A673 (cell line): ENCODE results near the gene BTG4. TPM values are rescaled to one million over a fixed set of nuclear protein-coding genes. Genes with fewer than 3 reads are reported as not detected.

Experiments used
- BruUV-seq: library from RNA; stranded (reverse); fragments of 400-500 nt; replicated peaks from 2 replicates; lab custom pipeline; 2021; lab: Mats Ljungman, UMichigan
- CTCF ChIA-PET: fragments of 300-600 bp; sonication (Branson Sonifier 250); formaldehyde crosslinking; loops from one replicate; lab custom pipeline; 2022; ENCODE audit warnings: antibody characterized with exemption; lab: Charles Lee
- POLR2A ChIA-PET: fragments of 300-600 bp; sonication (Branson Sonifier 250); formaldehyde crosslinking; loops from one replicate; lab custom pipeline; 2022; ENCODE audit warnings: antibody characterized with exemption; ENCODE audit not compliant: low non-redundant PET; lab: Charles Lee
- DNase-seq: peaks from one replicate; pipeline ENCODE4 v3.0.0-alpha.2; 2015; ENCODE audit warnings: low spot score
- H3K27ac ChIP-seq: fragments of 200-600 bp; sonication (generic); 2 replicates; pipeline ENCODE4 v1.5.1; 2016; ENCODE audit warnings: mixed run types, low read depth, mild to moderate bottlenecking, mixed read lengths, antibody characterized with exemption, low read length; ENCODE audit not compliant: poor library complexity, severe bottlenecking
- H3K27me3 ChIP-seq: fragments of 200-600 bp; sonication (generic); replicated peaks from 2 replicates; pipeline ENCODE4 v1.6.1; 2017; ENCODE audit warnings: mixed run types, low read depth, mild to moderate bottlenecking, mixed read lengths, antibody characterized with exemption, low read length; ENCODE audit not compliant: insufficient read depth, poor library complexity
- H3K36me3 ChIP-seq: fragments of 200-600 bp; sonication (generic); 2 replicates; pipeline ENCODE4 v1.6.1; 2016; ENCODE audit warnings: mixed run types, mild to moderate bottlenecking, mixed read lengths, antibody characterized with exemption, low read length; ENCODE audit not compliant: insufficient read depth, poor library complexity, severe bottlenecking
- H3K4me1 ChIP-seq: fragments of 200-600 bp; sonication (generic); 2 replicates; pipeline ENCODE4 v1.6.1; 2017; ENCODE audit warnings: mixed run types, mild to moderate bottlenecking, mixed read lengths, antibody characterized with exemption, low read length; ENCODE audit not compliant: insufficient read depth, poor library complexity, severe bottlenecking
- H3K4me3 ChIP-seq: fragments of 200-600 bp; sonication (generic); 2 replicates; pipeline ENCODE4 v1.5.1; 2016; ENCODE audit warnings: low read depth, mixed run types, mild to moderate bottlenecking, mixed read lengths, low read length; ENCODE audit not compliant: poor library complexity, severe bottlenecking
- H3K9me3 ChIP-seq: fragments of 200-600 bp; sonication (generic); 2 replicates; pipeline ENCODE4 v1.6.1; 2016; ENCODE audit warnings: mixed run types, low read depth, mild to moderate bottlenecking, mixed read lengths, antibody characterized with exemption, low read length; ENCODE audit not compliant: poor library complexity, severe bottlenecking
- EZH2 ChIP-seq: fragments of 200-600 bp; sonication (generic); IDR thresholded peaks from 2 replicates; pipeline ENCODE4 v1.6.1; 2017; ENCODE audit warnings: borderline replicate concordance, low read depth, mild to moderate bottlenecking, mixed read lengths, antibody characterized with exemption, low read length; ENCODE audit not compliant: poor library complexity, severe bottlenecking
- intact Hi-C: fragments of 100-400 bp; cut with micrococcal nuclease; formaldehyde crosslinking; loops from one replicate; pipeline ENCODE4 v1.10.0; 2022; ENCODE audit not compliant: unreplicated experiment
- total RNA-seq: library from RNA; stranded (reverse); gene quantifications from 2 replicates; pipeline ENCODE4 v1.2.3, GENCODE V29; 2021
- TF ChIP-seq, protein P1 (sequence below): fragments of 300-800, 200-600 bp; sonication (generic); conservative IDR thresholded peaks from 2 replicates; pipeline ENCODE4 v1.5.1; 2017; ENCODE audit warnings: low read depth, mild to moderate bottlenecking, antibody characterized with exemption, low read length, moderate library complexity, mixed read lengths

BTG4 gene
- total RNA-seq, 1 experiment from 2014 or later = not detected

DNA sequence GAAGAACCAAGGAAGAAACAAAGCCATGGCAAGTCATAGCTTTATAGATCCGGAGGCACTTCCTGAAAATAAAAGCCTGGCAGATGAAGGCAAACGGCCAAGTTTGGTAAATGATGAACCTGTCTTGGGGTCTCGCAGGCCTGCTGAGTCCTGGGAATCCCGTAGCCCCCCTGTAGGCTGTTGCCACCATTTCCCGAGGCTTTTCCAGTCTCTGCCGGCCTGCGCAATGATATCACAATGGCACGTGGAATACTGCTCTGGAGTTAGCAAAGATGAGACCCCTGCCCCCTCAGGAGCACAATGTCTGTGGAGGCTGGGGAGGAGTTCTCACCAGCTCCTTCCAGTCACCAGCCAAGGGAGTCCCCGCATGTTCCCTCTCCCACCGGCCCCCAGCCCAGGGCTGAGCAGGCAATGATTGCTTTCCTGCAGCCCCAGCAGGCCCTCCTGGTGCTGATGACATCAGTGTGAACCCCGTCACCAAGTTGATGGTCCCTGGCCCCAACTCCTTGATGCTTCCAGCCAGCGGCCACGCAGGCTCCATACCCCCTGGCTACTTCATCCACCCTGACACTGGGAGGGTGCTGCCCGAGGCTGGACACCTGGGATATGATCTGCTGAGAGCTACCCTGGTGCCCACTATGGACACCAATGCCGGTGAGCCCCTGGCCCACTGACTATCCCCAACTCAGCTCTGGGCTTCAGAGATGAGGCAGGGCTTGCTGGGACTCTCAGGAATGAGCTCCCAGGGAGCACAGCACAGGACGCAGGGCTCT, 55.9 kb downstream of the BTG4 start:
- TF ChIP-seq, protein P1, sequence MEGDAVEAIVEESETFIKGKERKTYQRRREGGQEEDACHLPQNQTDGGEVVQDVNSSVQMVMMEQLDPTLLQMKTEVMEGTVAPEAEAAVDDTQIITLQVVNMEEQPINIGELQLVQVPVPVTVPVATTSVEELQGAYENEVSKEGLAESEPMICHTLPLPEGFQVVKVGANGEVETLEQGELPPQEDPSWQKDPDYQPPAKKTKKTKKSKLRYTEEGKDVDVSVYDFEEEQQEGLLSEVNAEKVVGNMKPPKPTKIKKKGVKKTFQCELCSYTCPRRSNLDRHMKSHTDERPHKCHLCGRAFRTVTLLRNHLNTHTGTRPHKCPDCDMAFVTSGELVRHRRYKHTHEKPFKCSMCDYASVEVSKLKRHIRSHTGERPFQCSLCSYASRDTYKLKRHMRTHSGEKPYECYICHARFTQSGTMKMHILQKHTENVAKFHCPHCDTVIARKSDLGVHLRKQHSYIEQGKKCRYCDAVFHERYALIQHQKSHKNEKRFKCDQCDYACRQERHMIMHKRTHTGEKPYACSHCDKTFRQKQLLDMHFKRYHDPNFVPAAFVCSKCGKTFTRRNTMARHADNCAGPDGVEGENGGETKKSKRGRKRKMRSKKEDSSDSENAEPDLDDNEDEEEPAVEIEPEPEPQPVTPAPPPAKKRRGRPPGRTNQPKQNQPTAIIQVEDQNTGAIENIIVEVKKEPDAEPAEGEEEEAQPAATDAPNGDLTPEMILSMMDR = no peak
- TF ChIP-seq EZH2 = no peak
- Histone ChIP-seq H3K27me3 (no peaks in the 10 kb centered on the region), H3K4me3 (no peak overlapping the region), H3K36me3 (no peaks in the 10 kb centered on the region), H3K9me3 (no peaks in the 10 kb centered on the region), H3K27ac (no peak overlapping the region), H3K4me1 (peaks cover 10% of the 10 kb centered on the region)
- CTCF ChIA-PET = no interaction called here
- BruUV-seq = no TSS peak
- intact Hi-C loops = no loop called here
- POLR2A ChIA-PET = no interaction called here
- DNase-seq = no peak

DNA sequence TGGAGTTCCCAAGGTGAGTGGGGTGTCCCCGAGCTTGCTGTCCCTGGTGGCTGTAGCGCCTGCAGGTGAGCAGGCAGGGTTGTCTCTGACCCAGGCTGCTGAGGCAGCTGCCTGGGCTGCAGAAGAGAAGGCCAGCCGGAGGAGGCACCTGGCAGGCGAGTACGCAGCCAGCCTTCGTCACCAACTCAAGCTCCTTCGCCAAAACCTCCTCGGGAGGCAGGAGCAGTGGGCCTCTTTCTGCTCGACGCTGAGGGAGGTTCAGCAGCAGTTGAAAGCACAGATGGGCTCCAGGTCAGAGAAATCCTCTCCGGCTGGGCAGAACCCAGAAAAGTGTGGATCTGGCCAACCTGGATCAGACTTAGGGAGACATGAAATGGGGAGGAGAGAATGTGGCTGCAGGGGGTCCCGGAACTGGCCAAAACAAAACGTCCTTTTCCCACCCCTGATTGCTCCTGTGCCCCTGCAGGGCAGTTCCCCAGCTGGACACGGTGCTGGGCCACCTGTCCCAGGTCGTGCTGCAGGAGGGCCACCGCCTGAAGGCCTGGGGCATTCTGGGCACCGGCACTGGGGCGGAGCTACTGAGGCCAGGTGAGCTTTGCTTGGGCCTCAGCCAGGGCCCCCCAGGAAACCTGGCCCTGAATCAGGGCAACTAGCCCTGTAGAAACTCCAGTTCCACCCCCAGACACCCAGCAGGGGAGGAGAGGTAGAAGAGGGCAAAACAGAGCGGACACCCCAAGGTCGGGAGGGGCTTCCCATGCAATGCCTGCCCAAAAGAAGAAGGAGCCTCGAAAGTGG, 56.7 kb downstream of the BTG4 start:
- Histone ChIP-seq H3K9me3 (no peaks in the 10 kb centered on the region), H3K4me3 (no peak overlapping the region), H3K36me3 (no peaks in the 10 kb centered on the region), H3K4me1 (peaks cover 10% of the 10 kb centered on the region), H3K27me3 (no peaks in the 10 kb centered on the region), H3K27ac (no peak overlapping the region)
- no TSS peak for BruUV-seq
- TF ChIP-seq, protein P1 = no peak
- no peak for TF ChIP-seq EZH2
- POLR2A ChIA-PET = no interaction called here
- intact Hi-C loops = loop anchor here (2.0 kb wide), 1 partner anchor 73 kb away; no protein-coding TSS in a partner anchor
- no peak for DNase-seq
- CTCF ChIA-PET = interaction anchor here (0.6 to 1.6 kb wide), 7 partner anchors 73 to 386 kb away, joined by 3 to 6 read pairs (median 5); partner anchors contain the start of gene PPP2R1B

GRCh38 chr11:111454561-111455192, 57.5 kb downstream of the BTG4 start:
- no peaks in the 10 kb centered on the region for H3K9me3 ChIP-seq
- no peak overlapping the region for H3K4me3 ChIP-seq
- CTCF ChIA-PET = interaction anchor here (0.6 to 1.6 kb wide), 7 partner anchors 74 to 387 kb away, joined by 3 to 6 read pairs (median 5); partner anchors contain the start of gene PPP2R1B
- peaks cover 10% of the 10 kb centered on the region for H3K4me1 ChIP-seq
- TF ChIP-seq, protein P1 = peak; percentile 59
- no peak for TF ChIP-seq EZH2
- H3K36me3 ChIP-seq = no peaks in the 10 kb centered on the region
- peak; percentile 85 for DNase-seq
- no TSS peak for BruUV-seq
- no peaks in the 10 kb centered on the region for H3K27me3 ChIP-seq
- POLR2A ChIA-PET = no interaction called here
- intact Hi-C loops = loop anchor here (1.0 to 5.0 kb wide), 4 partner anchors 74 to 388 kb away; no protein-coding TSS in a partner anchor
- H3K27ac ChIP-seq = no peak overlapping the region
